ENCODE data around the gene GRK1. TPM values are rescaled to one million over a fixed set of nuclear protein-coding genes. Genes with fewer than 3 reads are reported as not detected.

Gene GRK1
- total RNA-seq, 2 experiments from 2014 or later = not detected

DNA sequence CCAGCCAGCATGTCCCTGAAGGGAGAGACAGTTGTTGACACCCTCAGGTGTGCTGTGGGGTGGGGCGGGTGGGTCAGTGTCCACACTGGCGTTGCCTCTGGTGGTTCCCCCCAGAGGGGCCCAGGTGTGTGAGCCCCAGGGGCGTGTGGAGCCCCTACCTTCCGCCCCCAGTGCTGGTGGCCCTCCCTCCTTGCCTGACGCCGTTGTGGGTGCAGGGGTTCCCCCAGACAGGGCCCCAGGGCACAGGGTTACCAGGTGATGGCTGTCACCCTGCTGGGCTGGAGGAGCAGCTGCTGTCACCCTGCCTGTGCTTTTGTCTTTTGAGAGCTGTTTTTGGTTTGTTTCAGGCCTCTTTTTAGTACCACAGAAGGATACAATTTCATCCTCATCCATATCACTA lies 36.2 kb upstream of the GRK1 start:
- Histone ChIP-seq H3K4me3 (ENCODE audit: low read depth, low read length, poor library complexity, severe bottlenecking) (no peak overlapping the region), H2AFZ (ENCODE audit: low read length) (no peak overlapping the region), H3K9me3 (ENCODE audit: low read length) (no peaks in the 10 kb centered on the region), H4K20me1 (ENCODE audit: insufficient read depth, low read length) (no peaks in the 10 kb centered on the region; the same call in 1 of the 2 replicates), H3K79me2 (ENCODE audit: insufficient read depth, low read depth, low read length) (no peaks in the 10 kb centered on the region; the same call in 1 of the 2 replicates), H3K9me2 (ENCODE audit: insufficient read depth, low read length) (no peaks in the 10 kb centered on the region), H3K27ac (ENCODE audit: low read depth, low read length, poor library complexity, severe bottlenecking) (no peak overlapping the region), H3K4me2 (ENCODE audit: low read length) (no peak overlapping the region), H3K4me1 (ENCODE audit: insufficient read depth, low read length, poor library complexity, severe bottlenecking) (no peaks in the 10 kb centered on the region), H3K36me3 (ENCODE audit: insufficient read depth, low read length) (peaks cover 75% of the 10 kb centered on the region)
- intact Hi-C loops (cut with micrococcal nuclease; ENCODE audit: unreplicated experiment) = no loop called here
- no peak for TF ChIP-seq CTCF (conservative IDR thresholded peaks at IDR 0.05; ENCODE audit: low read length)
- no peak for TF ChIP-seq EZH2phosphoT487 (IDR thresholded peaks at IDR 0.05; ENCODE audit: borderline replicate concordance, low read depth, low read length)
- DNase-seq (ENCODE audit: low spot score) = no peak
- ChIA-PET POLR2A (no interaction called here), CTCF (ENCODE audit: unreplicated experiment) (no interaction called here)
- BruUV-seq (replicated peaks) = no TSS peak

- POLR2A ChIA-PET = interaction anchor here (0.6 kb wide), 1 partner anchor 681 kb away, joined by 4 read pairs; no protein-coding TSS in a partner anchor
- no peak for TF ChIP-seq EZH2phosphoT487 (IDR thresholded peaks at IDR 0.05; ENCODE audit: borderline replicate concordance, low read depth, low read length)
- TF ChIP-seq CTCF (conservative IDR thresholded peaks at IDR 0.05; ENCODE audit: low read length) = no peak
- H3K9me2 ChIP-seq (ENCODE audit: insufficient read depth, low read length) = no peaks in the 10 kb centered on the region
- H3K79me2 ChIP-seq (ENCODE audit: insufficient read depth, low read depth, low read length) = no peaks in the 10 kb centered on the region; the same call in 1 of the 2 replicates
- peaks cover 76% of the 10 kb centered on the region for H3K36me3 ChIP-seq (ENCODE audit: insufficient read depth, low read length)
- no peak for DNase-seq (ENCODE audit: low spot score)
- no peaks in the 10 kb centered on the region; the same call in 1 of the 2 replicates for H4K20me1 ChIP-seq (ENCODE audit: insufficient read depth, low read length)
- no peaks in the 10 kb centered on the region for H3K9me3 ChIP-seq (ENCODE audit: low read length)
- H3K4me1 ChIP-seq (ENCODE audit: insufficient read depth, low read length, poor library complexity, severe bottlenecking) = no peaks in the 10 kb centered on the region
- no peak overlapping the region for H2AFZ ChIP-seq (ENCODE audit: low read length)
- no TSS peak for BruUV-seq (replicated peaks)
- no peak overlapping the region for H3K27ac ChIP-seq (ENCODE audit: low read depth, low read length, poor library complexity, severe bottlenecking)
- H3K4me2 ChIP-seq (ENCODE audit: low read length) = no peak overlapping the region
- intact Hi-C loops (cut with micrococcal nuclease; ENCODE audit: unreplicated experiment) = no loop called here
- CTCF ChIA-PET (ENCODE audit: unreplicated experiment) = no interaction called here
- H3K4me3 ChIP-seq (ENCODE audit: low read depth, low read length, poor library complexity, severe bottlenecking) = no peak overlapping the region
Observed at GRCh38 chr13:113631341-113632095, 35.5 kb upstream of the GRK1 start.
